Upper lobe of left lung (tissue), 6 donors: ENCODE measurements around the gene LPXN. TPM values are rescaled to one million over a fixed set of nuclear protein-coding genes. Genes with fewer than 3 reads are reported as not detected.

Experiments used
- ATAC-seq, 2 donors: fragments of 200-7000 bp; cut with Tn5 transposase; one replicate each; pipeline ENCODE4 v1.9.1; 2022; ENCODE audit warnings: mild to moderate bottlenecking in 2 of 2, moderate library complexity in 2 of 2; ENCODE audit not compliant: low FRiP score in 2 of 2
- DNase-seq, 2 donors: peaks; one replicate each; pipeline ENCODE4 v3.0.0-alpha.2; 2019 to 2020
- H3K27ac ChIP-seq, 4 donors: fragments of 200-600 bp; sonication (generic); one replicate each; pipeline ENCODE4 v1.5.1; 2016 to 2019
- H3K27me3 ChIP-seq, 4 donors: fragments of 200-600 bp; sonication (generic); one replicate each; pipeline ENCODE4 v1.5.1; 2017 to 2019
- H3K36me3 ChIP-seq, 4 donors: fragments of 200-600 bp; sonication (generic); one replicate each; pipeline ENCODE4 v1.5.1; 2016 to 2019
- H3K4me1 ChIP-seq, 4 donors: fragments of 200-600 bp; sonication (generic); one replicate each; pipeline ENCODE4 v1.5.1; 2018 to 2019
- H3K4me3 ChIP-seq, 4 donors: fragments of 200-600 bp; sonication (generic); one replicate each; pipeline ENCODE4 v1.5.1; 2017 to 2019; ENCODE audit warnings: mild to moderate bottlenecking in 2 of 4, moderate library complexity in 1 of 4
- H3K9me3 ChIP-seq, 4 donors: fragments of 200-600 bp; sonication (generic); one replicate each; pipeline ENCODE4 v1.5.1; 2018 to 2019
- EP300 ChIP-seq, 4 donors: sonication (generic); formaldehyde crosslinking; IDR thresholded peaks; one replicate each; pipeline ENCODE4 v1.5.1; 2017; ENCODE audit warnings: antibody characterized with exemption in 4 of 4, control low read depth in 2 of 4
- POLR2A ChIP-seq, 4 donors: fragments of 450-650 bp; IDR thresholded peaks; one replicate each; pipeline ENCODE4 v1.5.1; 2016 to 2017; ENCODE audit warnings: antibody characterized with exemption in 4 of 4, mild to moderate bottlenecking in 2 of 4
- POLR2AphosphoS5 ChIP-seq, 2 donors: sonication (generic); formaldehyde crosslinking; IDR thresholded peaks; one replicate each; pipeline ENCODE4 v1.5.1; 2017; ENCODE audit warnings: antibody characterized with exemption in 2 of 2
- WGBS, 2 donors: methylation state at CpG; one replicate each; pipeline ENCODE4 v1.1.5; 2017 to 2018; 5-methylcytosine and 5-hydroxymethylcytosine counted together
- total RNA-seq, 6 donors: library from RNA; depleted of rRNA in 4 of 6; stranded (reverse); fragments of >200 nt in 4 of 6; gene quantifications; one replicate each; pipeline versions ENCODE4 v1.1.0 to v1.2.1, GENCODE V29; 2016 to 2021
- TF ChIP-seq, protein P1 (sequence below), 6 experiments: fragments of 450-650 bp in 4 of 6; fragments of 200-600 bp in 2 of 6; sonication (generic) in 2 of 6; IDR thresholded peaks; one replicate each; pipeline ENCODE4 v1.5.1; 2016 to 2019; ENCODE audit warnings: antibody characterized with exemption in 6 of 6
- donor health status: DM: no; HTN: no; CAD: no; lungs with moderate emphysema.
- donor health status: DM: no; HTN: yes; CAD: no; lungs with severe emphysema.

Gene LPXN
- total RNA-seq, 6 donors from 2014 or later: 17.2 to 52.8 (median 34.1) TPM

DNA sequence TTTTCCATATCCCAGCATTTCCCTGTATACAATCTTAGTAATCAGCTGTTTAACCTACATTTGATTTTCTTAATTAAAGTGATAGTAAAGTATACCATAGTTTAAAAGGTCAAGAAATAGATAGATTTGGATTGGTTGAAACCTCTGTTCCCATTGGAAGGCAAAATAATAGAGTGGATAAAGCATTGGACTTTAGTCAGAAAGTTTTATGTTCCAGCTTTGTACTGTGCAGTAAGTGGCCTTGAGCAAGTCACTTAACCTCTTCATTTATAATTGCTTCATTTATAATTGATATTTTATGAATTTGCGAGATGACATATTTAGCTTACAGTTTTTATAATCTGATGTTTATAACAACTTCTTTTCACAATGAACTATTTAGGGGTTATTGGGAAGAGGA lies 6.8 kb upstream of the LPXN start:
- ATAC-seq: no peak
- H3K36me3 ChIP-seq: peaks cover 0 to 14% (median 0%) of the 10 kb centered on the region in 4 donors
- H3K4me3 ChIP-seq: no peak overlapping the region
- DNase-seq: no peak
- no peaks in the 10 kb centered on the region for H3K9me3 ChIP-seq
- TF ChIP-seq, protein P1, sequence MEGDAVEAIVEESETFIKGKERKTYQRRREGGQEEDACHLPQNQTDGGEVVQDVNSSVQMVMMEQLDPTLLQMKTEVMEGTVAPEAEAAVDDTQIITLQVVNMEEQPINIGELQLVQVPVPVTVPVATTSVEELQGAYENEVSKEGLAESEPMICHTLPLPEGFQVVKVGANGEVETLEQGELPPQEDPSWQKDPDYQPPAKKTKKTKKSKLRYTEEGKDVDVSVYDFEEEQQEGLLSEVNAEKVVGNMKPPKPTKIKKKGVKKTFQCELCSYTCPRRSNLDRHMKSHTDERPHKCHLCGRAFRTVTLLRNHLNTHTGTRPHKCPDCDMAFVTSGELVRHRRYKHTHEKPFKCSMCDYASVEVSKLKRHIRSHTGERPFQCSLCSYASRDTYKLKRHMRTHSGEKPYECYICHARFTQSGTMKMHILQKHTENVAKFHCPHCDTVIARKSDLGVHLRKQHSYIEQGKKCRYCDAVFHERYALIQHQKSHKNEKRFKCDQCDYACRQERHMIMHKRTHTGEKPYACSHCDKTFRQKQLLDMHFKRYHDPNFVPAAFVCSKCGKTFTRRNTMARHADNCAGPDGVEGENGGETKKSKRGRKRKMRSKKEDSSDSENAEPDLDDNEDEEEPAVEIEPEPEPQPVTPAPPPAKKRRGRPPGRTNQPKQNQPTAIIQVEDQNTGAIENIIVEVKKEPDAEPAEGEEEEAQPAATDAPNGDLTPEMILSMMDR (IDR thresholded peaks at IDR 0.05): no peak
- TF ChIP-seq EP300 (IDR thresholded peaks at IDR 0.05): no peak
- no peak for TF ChIP-seq POLR2AphosphoS5 (IDR thresholded peaks at IDR 0.05)
- TF ChIP-seq POLR2A (IDR thresholded peaks at IDR 0.05): no peak
- WGBS, 2 donors: 87 to 88% methylated on average over 1 of the region's 1 CpG
- no peaks in the 10 kb centered on the region for H3K27me3 ChIP-seq
- H3K27ac ChIP-seq: no peak overlapping the region
- H3K4me1 ChIP-seq: peaks cover 16 to 42% (median 37%) of the 10 kb centered on the region in 4 donors

- peaks cover 37 to 62% (median 53%) of the 10 kb centered on the region in 4 donors for H3K4me1 ChIP-seq
- H3K36me3 ChIP-seq: no peaks in the 10 kb centered on the region
- WGBS, 2 donors: 7 to 9% methylated on average over 2 of the region's 2 CpGs
- ATAC-seq (no peak), DNase-seq (no peak)
- H3K27me3 ChIP-seq: no peaks in the 10 kb centered on the region
- peak overlapping the region in 3 of 4 donors; percentile 61 to 93 (median 86) for H3K4me3 ChIP-seq
- peak overlapping the region; percentile 95 to 100 (median 99) for H3K27ac ChIP-seq
- no peaks in the 10 kb centered on the region for H3K9me3 ChIP-seq
- TF ChIP-seq, protein P1 (IDR thresholded peaks at IDR 0.05): no peak
Measured at GRCh38 chr11:58580311-58580710, 4.7 kb upstream of the LPXN start.

DNA sequence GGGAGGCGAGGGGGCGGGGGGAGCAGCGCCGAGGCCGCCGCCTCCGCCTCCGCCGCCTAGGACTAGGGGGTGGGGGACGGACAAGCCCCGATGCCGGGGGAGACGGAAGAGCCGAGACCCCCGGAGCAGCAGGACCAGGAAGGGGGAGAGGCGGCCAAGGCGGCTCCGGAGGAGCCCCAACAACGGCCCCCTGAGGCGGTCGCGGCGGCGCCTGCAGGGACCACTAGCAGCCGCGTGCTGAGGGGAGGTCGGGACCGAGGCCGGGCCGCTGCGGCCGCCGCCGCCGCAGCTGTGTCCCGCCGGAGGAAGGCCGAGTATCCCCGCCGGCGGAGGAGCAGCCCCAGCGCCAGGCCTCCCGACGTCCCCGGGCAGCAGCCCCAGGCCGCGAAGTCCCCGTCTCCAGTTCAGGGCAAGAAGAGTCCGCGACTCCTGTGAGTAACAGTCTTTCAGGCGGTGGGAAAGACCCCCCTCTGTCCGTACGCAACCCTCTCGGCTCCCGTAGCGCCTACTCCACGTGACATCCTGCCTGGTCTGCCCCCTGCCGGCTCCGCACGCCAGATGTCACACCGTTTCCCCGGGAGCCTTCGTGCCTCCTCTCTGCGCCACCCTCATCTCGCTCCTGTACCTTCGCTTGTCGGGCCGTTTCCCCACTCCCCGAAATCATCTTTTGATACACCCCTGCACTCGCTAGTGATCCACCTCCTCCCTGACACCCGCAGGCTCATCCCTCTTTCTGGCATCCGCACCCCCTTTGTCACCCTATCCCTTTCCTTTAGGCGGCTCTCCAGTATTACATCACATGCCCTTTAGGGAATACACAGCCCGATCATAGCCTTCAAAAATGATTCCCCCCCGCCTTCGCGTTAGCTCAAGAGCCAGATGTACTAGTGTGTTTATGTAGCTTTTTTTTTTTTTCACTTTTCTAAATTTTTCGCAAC lies 3.8 kb upstream of the LPXN start:
- TF ChIP-seq EP300 (IDR thresholded peaks at IDR 0.05) (peak in 1 of 4 donors; percentile 76), POLR2A (IDR thresholded peaks at IDR 0.05) (peak in 3 of 4 donors; percentile 58 to 74 (median 67)), POLR2AphosphoS5 (IDR thresholded peaks at IDR 0.05) (peak; percentile 95 to 98)
- TF ChIP-seq, protein P1 (IDR thresholded peaks at IDR 0.05): peak; percentile 75 to 96 (median 94)
- DNase-seq: peak; percentile 91 to 95
- Histone ChIP-seq H3K4me1 (peaks cover 44 to 61% (median 53%) of the 10 kb centered on the region in 4 donors), H3K4me3 (peak overlapping the region; percentile 61 to 98 (median 90)), H3K27ac (peak overlapping the region; percentile 95 to 100 (median 99)), H3K36me3 (no peaks in the 10 kb centered on the region), H3K27me3 (no peaks in the 10 kb centered on the region), H3K9me3 (no peaks in the 10 kb centered on the region)
- peak; percentile 84 to 85 for ATAC-seq
- WGBS, 2 donors: 0% methylated on average over 24 to 73 of the region's 78 CpGs

- Histone ChIP-seq H3K27ac (peak within 1 kb of the TSS; percentile 95 to 100 (median 99)), H3K4me3 (peak within 1 kb of the TSS; percentile 61 to 98 (median 90)), H3K4me1 (peaks cover 49 to 63% (median 55%) of the 10 kb centered on the region in 4 donors), H3K27me3 (no peaks in the 10 kb centered on the region), H3K36me3 (no peaks in the 10 kb centered on the region), H3K9me3 (no peaks in the 10 kb centered on the region)
- WGBS, 2 donors: 0% methylated on average over 24 to 35 of the region's 51 CpGs
- ATAC-seq (peak; percentile 90 to 97), DNase-seq (peak; percentile 98)
- TF ChIP-seq EP300 (IDR thresholded peaks at IDR 0.05): peak in 1 of 4 donors; percentile 22
- TF ChIP-seq, protein P1 (IDR thresholded peaks at IDR 0.05): peak in 1 of 6 experiments; percentile 22
- peak; percentile 83 to 89 for TF ChIP-seq POLR2AphosphoS5 (IDR thresholded peaks at IDR 0.05)
- peak in 3 of 4 donors; percentile 76 to 81 (median 79) for TF ChIP-seq POLR2A (IDR thresholded peaks at IDR 0.05)
Measured at GRCh38 chr11:58578635-58579191, 3.1 kb upstream of the LPXN start, which contains the start of gene ZFP91. Gene ZFP91 (plus strand): TSS chr11:58579063. CDS start chr11:58579282, 219 bp downstream.
